H1 (cell line): ENCODE results near the gene USP13. TPM values are rescaled to one million over a fixed set of nuclear protein-coding genes. Genes with fewer than 3 reads are reported as not detected.

Source experiments
- FOSL1 ChIP-seq: IDR thresholded peaks from 2 replicates; pipeline ENCODE4 v1.6.1; 2011; ENCODE audit warnings: mild to moderate bottlenecking, low read depth, low read length, moderate library complexity; ENCODE audit not compliant: insufficient read depth
- JUN ChIP-seq: IDR thresholded peaks from 2 replicates; pipeline ENCODE4 v1.6.1; 2011; ENCODE audit warnings: low read depth, mild to moderate bottlenecking, improper control_type of control experiment, low read length
- KDM4A ChIP-seq: IDR thresholded peaks from one replicate; pipeline ENCODE4 v1.7.1; 2012; ENCODE audit warnings: low read depth, mild to moderate bottlenecking, moderate library complexity, low read length, inconsistent platforms; ENCODE audit not compliant: severe bottlenecking
- RAD21 ChIP-seq, 2 experiments: IDR thresholded peaks in 1 of 2; conservative IDR thresholded peaks in 1 of 2; 2 replicates each; pipeline ENCODE4 v1.6.1; 2011; ENCODE audit warnings: low read depth in 2 of 2, low read length in 2 of 2, improper control_type of control experiment in 1 of 2, inconsistent platforms in 1 of 2, mild to moderate bottlenecking in 1 of 2, moderate library complexity in 1 of 2
- RFX5 ChIP-seq: IDR thresholded peaks from 2 replicates; pipeline ENCODE4 v1.6.1; 2011; ENCODE audit warnings: low read depth, low read length, improper control_type of control experiment, borderline replicate concordance
- SIN3A ChIP-seq, 2 experiments: IDR thresholded peaks in 1 of 2; conservative IDR thresholded peaks in 1 of 2; 2 replicates each; pipeline ENCODE4 v1.6.1; 2011 to 2012; ENCODE audit warnings: low read length in 2 of 2, improper control_type of control experiment in 1 of 2, low read depth in 1 of 2, mild to moderate bottlenecking in 1 of 2
- SP1 ChIP-seq: IDR thresholded peaks from 2 replicates; pipeline ENCODE4 v1.6.1; 2011; ENCODE audit warnings: low read depth, low read length
- polyA plus RNA-seq, 7 experiments: library from polyadenylated mRNA; depleted of rRNA in 3 of 7; stranded (reverse) in 5 of 7; unstranded in 2 of 7; fragments of >200 nt in 5 of 7; fragments of 200-250 nt in 2 of 7; gene quantifications; 1 replicate in 5 of 7; 2 replicates in 1 of 7; 4 replicates in 1 of 7; pipeline versions ENCODE4 v1.2.1 to v1.2.3, GENCODE V29; 2011 to 2013; ENCODE audit warnings: missing spikeins in 2 of 7, mixed read lengths in 2 of 7
- total RNA-seq: library from RNA; stranded (reverse); fragmentation: NEBNext Ultra II Directional; extraction: Animal tissue kit (Norgen Biotek cat#: 25700); gene quantifications from 2 replicates; pipeline ENCODE4 v1.2.1, GENCODE V29; 2021
- TF ChIP-seq, protein P1 (sequence below): fragments of 300-600 bp; sonication (generic); IDR thresholded peaks from 2 replicates; pipeline ENCODE4 v1.7.1; 2012; ENCODE audit warnings: low read length, moderate library complexity, mild to moderate bottlenecking, inconsistent platforms; ENCODE audit not compliant: insufficient replicate concordance
- TF ChIP-seq, protein P2 (sequence below): IDR thresholded peaks from 2 replicates; pipeline ENCODE4 v1.6.1; 2012; ENCODE audit warnings: inconsistent platforms
- TF ChIP-seq, protein P3 (sequence below): IDR thresholded peaks from 2 replicates; pipeline ENCODE4 v1.6.1; 2012; ENCODE audit warnings: inconsistent platforms

The USP13 gene
- total and polyA plus RNA-seq, 2 of the 8 experiments (the other 6 are each of a cell fraction or from before 2014, with no cell fraction given) = 7.9 to 25.9 TPM

DNA sequence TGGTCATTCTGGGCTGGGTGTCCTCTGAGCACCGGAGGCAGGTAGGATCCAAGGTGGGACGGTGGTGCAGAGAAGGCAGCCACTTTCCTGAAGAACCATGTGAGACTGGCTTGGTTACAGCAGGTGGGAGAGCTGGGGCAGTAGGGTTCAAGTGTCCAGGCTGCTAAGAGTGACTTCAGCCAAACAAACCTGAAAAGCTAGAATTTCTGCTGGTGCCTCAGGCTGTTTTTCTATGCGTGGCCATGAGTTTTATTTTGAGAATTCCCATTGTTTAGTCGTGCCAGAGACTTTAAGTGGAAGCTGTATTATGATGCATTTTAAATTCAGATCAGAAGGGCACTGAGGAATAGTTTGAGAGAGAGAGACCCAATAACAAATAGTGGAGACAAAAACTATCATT lies 20.1 kb downstream of the USP13 start (continued):
- no peak for TF ChIP-seq SIN3A (conservative IDR thresholded peaks at IDR 0.05 in 1 of 2, IDR thresholded peaks at IDR 0.05 in 1 of 2; ENCODE audit: low read depth in 1 of 2, low read length in 2 of 2)
- TF ChIP-seq, protein P1, sequence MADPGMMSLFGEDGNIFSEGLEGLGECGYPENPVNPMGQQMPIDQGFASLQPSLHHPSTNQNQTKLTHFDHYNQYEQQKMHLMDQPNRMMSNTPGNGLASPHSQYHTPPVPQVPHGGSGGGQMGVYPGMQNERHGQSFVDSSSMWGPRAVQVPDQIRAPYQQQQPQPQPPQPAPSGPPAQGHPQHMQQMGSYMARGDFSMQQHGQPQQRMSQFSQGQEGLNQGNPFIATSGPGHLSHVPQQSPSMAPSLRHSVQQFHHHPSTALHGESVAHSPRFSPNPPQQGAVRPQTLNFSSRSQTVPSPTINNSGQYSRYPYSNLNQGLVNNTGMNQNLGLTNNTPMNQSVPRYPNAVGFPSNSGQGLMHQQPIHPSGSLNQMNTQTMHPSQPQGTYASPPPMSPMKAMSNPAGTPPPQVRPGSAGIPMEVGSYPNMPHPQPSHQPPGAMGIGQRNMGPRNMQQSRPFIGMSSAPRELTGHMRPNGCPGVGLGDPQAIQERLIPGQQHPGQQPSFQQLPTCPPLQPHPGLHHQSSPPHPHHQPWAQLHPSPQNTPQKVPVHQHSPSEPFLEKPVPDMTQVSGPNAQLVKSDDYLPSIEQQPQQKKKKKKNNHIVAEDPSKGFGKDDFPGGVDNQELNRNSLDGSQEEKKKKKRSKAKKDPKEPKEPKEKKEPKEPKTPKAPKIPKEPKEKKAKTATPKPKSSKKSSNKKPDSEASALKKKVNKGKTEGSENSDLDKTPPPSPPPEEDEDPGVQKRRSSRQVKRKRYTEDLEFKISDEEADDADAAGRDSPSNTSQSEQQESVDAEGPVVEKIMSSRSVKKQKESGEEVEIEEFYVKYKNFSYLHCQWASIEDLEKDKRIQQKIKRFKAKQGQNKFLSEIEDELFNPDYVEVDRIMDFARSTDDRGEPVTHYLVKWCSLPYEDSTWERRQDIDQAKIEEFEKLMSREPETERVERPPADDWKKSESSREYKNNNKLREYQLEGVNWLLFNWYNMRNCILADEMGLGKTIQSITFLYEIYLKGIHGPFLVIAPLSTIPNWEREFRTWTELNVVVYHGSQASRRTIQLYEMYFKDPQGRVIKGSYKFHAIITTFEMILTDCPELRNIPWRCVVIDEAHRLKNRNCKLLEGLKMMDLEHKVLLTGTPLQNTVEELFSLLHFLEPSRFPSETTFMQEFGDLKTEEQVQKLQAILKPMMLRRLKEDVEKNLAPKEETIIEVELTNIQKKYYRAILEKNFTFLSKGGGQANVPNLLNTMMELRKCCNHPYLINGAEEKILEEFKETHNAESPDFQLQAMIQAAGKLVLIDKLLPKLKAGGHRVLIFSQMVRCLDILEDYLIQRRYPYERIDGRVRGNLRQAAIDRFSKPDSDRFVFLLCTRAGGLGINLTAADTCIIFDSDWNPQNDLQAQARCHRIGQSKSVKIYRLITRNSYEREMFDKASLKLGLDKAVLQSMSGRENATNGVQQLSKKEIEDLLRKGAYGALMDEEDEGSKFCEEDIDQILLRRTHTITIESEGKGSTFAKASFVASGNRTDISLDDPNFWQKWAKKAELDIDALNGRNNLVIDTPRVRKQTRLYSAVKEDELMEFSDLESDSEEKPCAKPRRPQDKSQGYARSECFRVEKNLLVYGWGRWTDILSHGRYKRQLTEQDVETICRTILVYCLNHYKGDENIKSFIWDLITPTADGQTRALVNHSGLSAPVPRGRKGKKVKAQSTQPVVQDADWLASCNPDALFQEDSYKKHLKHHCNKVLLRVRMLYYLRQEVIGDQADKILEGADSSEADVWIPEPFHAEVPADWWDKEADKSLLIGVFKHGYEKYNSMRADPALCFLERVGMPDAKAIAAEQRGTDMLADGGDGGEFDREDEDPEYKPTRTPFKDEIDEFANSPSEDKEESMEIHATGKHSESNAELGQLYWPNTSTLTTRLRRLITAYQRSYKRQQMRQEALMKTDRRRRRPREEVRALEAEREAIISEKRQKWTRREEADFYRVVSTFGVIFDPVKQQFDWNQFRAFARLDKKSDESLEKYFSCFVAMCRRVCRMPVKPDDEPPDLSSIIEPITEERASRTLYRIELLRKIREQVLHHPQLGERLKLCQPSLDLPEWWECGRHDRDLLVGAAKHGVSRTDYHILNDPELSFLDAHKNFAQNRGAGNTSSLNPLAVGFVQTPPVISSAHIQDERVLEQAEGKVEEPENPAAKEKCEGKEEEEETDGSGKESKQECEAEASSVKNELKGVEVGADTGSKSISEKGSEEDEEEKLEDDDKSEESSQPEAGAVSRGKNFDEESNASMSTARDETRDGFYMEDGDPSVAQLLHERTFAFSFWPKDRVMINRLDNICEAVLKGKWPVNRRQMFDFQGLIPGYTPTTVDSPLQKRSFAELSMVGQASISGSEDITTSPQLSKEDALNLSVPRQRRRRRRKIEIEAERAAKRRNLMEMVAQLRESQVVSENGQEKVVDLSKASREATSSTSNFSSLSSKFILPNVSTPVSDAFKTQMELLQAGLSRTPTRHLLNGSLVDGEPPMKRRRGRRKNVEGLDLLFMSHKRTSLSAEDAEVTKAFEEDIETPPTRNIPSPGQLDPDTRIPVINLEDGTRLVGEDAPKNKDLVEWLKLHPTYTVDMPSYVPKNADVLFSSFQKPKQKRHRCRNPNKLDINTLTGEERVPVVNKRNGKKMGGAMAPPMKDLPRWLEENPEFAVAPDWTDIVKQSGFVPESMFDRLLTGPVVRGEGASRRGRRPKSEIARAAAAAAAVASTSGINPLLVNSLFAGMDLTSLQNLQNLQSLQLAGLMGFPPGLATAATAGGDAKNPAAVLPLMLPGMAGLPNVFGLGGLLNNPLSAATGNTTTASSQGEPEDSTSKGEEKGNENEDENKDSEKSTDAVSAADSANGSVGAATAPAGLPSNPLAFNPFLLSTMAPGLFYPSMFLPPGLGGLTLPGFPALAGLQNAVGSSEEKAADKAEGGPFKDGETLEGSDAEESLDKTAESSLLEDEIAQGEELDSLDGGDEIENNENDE = no peak
- TF ChIP-seq RFX5 = no peak
- TF ChIP-seq, protein P2, sequence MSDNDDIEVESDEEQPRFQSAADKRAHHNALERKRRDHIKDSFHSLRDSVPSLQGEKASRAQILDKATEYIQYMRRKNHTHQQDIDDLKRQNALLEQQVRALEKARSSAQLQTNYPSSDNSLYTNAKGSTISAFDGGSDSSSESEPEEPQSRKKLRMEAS = no peak
- TF ChIP-seq, protein P3, sequence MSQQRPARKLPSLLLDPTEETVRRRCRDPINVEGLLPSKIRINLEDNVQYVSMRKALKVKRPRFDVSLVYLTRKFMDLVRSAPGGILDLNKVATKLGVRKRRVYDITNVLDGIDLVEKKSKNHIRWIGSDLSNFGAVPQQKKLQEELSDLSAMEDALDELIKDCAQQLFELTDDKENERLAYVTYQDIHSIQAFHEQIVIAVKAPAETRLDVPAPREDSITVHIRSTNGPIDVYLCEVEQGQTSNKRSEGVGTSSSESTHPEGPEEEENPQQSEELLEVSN = no peak
- TF ChIP-seq FOSL1 = no peak
- no peak for TF ChIP-seq KDM4A
- TF ChIP-seq JUN = no peak
- TF ChIP-seq RAD21 (IDR thresholded peaks at IDR 0.05 in 1 of 2, conservative IDR thresholded peaks at IDR 0.05 in 1 of 2; ENCODE audit: low read depth in 2 of 2, low read length in 2 of 2) = no peak
- TF ChIP-seq SP1 = no peak
